Activated T-cell treated with anti-CD3 and anti-CD28 coated beads for 4 hours (primary cell): ENCODE data around the gene PLEK.
"Not testable (repeated sequence)": the region's sequence is repeated elsewhere in the genome, so short reads cannot be mapped to it uniquely, and the experiment has no call there.

Source experiments
- DNase-seq: peaks from one replicate; pipeline ENCODE4 v3.0.0-alpha.2; 2020

The PLEK gene, protein sequence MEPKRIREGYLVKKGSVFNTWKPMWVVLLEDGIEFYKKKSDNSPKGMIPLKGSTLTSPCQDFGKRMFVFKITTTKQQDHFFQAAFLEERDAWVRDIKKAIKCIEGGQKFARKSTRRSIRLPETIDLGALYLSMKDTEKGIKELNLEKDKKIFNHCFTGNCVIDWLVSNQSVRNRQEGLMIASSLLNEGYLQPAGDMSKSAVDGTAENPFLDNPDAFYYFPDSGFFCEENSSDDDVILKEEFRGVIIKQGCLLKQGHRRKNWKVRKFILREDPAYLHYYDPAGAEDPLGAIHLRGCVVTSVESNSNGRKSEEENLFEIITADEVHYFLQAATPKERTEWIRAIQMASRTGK

DNA sequence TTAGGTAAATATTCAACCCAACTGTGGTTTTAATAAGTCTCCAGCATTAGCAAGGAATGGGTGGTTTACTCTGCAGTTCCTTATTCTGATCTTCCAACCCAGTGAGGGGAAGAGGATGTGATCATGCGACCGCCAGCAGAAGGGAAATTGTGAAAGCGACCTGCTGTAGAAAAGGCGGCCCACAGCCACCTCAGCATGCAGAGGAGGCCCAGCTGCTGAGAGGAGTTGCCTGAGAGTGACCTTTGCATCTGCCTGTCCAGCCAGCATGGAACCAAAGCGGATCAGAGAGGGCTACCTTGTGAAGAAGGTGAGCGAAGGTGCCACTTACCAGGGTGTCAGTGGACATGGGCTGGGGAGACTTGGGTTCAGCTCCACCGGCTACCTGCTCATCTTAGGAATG, at the start of gene PLEK:
PLEK (plus strand) TSS at position 196 of the 400 bp plus-strand sequence; CDS start at position 266, 70 bp downstream.
- DNase-seq, result no peak

DNA sequence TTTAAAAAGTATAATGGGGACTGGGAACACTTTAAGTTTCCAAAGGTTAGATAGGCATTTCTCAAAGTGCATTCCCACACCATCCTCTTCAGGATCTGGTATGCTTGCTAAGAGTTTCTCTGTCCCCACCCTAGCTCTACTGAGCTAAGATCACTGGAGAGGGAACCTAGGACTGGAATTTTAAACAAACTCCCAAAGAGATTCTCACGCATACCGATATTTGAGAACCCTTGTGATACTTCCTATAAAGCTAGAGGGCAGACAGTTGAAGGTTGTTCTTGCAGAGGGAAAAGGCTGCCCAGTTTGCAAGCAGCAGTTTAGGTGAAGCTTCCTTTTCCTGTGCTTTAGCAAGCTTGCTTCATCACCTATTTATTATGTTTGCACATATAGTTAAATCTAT, 49.0 kb upstream of the PLEK start:
- no peak for DNase-seq

DNA sequence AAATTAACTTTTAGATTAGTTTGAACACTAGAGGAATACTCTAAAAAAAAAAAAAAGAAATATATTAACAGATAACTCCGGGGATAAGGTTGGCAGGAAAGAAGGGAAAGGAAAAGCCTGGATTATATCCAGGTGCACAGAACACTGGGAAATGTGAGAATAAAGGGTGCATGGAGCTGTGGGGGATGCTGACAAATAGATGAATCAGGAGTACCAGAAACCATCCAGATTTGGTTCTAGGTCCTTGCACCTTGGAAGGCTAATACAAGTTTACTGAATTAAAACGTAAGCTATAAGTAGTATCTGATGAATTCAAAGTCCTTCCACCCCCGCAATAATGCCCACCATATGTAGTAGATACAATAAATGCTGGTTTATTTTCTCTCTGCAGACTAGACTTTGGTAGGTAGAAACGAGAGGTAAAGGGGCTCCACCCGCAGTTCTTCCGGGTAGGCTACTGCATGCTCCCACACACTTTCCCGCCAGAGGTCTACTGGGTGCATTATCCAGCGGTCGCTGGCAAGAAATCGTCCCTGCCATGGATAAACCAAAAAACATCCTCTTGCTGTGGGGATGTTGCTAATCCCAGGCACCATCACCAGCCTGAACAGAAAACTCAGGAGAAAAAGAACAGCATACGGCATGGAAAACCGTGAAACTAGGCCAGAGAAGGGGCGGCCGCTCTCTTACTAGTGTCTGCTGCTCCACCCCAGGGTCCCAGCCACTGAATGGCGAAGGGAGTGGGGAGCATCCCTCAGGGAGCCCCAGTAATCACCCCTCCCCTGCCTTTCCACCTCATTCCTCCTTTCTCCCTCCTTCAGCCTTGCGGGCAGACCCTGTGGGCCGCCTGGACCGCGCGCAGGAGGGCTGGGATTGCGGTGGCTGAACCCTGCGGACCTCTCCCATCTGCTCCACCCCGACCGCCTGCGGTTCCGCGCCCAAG, 46.8 kb upstream of the PLEK start:
- DNase-seq, result no peak

DNA sequence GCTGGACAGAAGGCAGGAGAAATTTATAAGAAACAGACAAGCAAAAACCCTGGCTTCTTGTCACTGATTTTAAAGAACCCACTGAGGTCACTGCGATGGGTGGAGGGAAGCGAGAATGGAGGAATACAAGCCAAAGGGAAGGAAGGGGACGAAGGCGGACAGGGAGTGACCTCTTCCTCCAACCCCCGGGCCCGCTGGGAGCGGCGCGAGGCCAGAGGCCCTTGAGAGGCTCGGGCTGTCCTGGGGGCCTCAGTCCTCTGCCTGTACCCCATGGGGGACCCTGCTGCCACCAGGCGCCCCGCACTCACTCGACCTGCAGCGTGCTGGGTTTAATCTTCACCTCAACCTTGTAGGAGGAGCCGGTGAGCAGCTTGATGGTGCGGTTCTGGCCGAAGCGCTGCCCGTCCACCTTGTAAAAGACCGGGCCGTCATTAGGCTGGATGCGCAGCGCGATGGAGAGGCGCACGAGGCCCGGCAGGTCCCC, 46.1 kb upstream of the PLEK start:
- DNase-seq, result no peak

DNA sequence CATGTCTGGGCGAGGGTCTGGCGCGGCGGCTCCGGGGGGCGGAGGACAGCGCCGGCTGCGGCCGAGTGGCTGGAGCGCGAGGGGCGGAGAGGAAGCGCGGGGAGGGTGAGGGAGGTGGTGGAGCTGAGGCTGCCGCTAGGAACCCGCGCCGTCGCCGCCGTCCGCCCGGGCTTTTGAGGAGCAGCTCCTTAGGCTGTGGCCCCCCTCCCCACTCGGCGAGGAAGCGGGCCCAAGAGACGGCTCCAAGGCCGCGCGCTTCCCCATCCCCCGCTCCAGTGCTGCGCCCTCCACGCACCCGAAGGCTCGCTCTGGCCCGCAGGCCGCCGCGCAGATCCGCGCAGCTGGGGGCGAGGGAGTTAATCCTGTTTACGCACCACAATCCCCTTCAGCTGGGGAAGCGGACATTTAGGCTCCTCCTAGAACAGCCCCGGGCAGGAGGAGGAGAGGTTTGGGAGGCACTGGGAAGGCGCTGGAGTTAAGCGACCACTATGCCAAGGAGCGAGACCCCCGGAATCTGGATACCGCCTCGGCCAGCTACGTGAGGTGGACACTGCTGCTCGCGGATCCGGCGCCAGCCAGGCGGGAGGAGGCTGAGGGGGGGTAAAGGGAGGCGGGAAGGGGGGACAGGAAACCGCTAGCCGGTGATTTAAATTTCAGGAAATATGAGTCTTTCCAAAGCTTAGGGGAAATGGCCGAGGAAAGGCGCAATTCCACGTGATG, 45.5 kb upstream of the PLEK start, which contains the start of gene CNRIP1:
CNRIP1 (minus strand) TSS at position 552 of the 720 bp plus-strand sequence; CDS start at position 3, 549 bp downstream.
- no peak for DNase-seq

DNA sequence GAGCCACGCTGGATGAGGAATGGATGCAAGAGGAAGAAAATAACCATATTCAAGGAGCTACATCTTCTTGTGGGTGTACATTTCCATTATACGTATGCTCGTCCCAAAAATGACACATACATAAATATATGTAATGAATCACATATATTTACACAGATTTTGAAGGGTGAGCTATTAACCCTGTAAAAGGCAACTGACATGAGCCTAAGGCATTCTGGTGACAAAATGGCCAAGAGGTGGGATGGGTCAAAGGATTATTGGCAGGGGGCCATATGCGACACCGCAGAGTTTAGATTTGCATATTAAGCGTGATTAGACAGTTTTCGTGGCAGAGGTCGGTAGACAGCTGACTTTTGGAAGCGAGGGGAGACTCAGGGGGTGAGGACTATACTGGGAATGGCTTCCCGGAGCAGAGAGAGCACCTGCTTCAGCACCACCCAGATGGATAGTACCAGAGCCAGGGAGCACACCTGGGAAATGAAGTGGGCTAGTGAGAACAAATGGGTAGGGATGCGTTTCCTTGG, 44.9 kb upstream of the PLEK start:
- no peak for DNase-seq

DNA sequence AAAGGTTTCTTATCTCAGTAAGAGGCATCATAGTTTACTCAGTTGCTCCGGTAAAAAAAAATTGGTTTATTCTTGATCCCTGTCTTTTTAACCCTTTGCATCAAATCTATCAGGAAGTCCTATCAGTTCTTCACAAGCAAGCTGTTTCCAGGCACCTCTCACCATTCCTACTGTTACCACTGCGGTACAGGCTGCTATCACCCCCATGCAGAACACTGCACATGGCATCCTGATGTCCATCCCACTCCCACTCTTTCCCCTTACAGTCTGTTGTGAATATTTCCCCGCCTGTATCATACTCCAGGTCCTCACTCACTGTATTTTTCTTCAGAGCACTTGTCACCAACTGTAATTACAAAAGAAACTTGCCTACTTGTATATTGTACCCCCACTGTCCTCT, 40.0 kb upstream of the PLEK start:
- DNase-seq, result no peak

DNA sequence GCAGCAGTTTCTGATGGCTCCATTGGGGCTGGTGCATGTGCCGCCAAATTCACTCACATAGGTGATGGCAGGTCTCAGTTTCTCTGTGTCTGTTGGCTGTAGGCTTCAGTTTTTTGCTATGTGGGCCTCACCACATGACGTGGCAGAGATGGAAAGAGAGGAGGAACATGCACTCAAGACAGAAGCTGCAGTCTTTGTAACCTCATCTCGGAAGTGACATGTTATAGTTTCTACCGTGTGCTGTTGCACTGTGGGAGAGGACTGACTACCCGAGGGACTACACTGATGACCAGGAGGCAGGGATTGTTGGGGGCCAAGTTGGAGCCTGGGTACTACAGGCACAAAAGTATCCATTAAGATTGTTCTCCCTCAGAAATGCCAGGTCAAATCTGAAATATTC, 36.2 kb upstream of the PLEK start:
- DNase-seq, result no peak

DNA sequence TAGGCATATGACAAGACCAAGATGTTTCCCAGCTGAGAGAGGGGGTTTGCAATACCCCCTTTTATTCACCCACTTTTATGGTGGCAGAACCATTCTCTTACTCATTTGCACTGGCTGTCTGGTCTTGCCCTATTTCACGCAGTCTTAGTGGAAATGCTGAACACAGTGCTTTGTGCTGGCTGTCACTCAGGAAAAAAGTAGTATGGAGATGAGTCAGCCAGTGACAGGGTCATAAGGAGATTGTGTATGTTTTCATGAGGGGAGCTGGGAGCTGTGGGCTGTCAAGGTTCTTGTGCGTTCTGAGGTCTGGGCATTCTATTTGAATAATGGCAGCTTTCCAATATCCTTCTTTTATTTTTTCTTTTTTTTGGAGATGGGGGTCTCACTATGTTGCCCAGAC, 34.4 kb upstream of the PLEK start:
- DNase-seq, result no peak

DNA sequence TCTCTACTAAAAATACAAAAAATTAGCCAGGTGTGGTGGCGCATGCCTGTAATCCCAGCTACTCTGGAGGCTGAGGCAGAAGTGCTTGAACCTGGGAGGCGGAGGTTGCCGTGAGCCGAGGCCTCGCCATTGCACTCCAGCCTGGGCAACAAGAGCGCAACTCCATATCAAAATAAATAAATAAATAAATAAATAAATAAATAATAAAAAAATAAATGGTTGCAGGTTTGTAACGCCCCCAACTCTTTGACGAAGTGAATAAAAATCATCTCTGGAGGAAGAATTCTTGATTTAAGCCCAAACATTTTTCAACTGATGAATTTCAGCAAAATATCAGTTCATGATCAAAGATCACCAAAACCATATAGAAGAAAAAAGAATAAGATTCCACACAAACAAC, 32.1 kb upstream of the PLEK start:
- DNase-seq, result no peak

DNA sequence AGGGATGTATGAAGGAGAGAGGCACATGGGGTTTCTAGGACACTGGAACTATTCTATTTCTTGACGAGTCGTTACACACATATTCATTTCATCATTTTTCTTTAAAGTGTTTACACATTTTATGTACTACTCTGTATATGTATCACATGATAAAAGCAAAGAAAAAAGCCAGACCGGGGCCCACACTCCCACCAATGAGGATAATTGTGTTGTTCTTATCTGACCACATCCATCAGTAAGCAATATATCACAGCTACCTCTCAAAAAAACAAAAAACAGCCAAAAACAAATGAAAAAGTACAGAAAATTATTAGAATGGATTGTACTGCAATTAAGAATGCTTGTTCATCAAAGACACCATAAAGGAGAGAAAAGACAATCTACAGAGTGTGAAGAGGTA, 31.2 kb upstream of the PLEK start:
- DNase-seq, result no peak

DNA sequence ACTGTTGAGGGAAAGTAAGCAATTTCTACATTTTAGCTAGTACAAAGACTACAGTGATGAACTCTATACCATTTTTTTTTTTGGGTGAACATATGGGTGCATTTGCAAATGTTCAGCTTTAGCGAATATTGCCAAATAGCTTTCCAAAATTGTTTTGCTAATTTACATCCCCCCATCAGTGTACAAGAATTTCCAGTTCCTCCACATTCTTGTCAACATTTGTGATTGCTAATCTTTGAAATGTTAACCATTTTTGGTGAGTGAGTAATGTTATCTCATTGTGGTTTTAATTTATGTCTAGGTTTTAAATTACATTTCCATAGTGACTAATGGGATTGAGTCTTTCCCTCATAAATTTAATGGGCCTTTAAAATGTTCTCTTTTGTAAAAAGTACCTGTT, 28.9 kb upstream of the PLEK start:
- no peak for DNase-seq

DNA sequence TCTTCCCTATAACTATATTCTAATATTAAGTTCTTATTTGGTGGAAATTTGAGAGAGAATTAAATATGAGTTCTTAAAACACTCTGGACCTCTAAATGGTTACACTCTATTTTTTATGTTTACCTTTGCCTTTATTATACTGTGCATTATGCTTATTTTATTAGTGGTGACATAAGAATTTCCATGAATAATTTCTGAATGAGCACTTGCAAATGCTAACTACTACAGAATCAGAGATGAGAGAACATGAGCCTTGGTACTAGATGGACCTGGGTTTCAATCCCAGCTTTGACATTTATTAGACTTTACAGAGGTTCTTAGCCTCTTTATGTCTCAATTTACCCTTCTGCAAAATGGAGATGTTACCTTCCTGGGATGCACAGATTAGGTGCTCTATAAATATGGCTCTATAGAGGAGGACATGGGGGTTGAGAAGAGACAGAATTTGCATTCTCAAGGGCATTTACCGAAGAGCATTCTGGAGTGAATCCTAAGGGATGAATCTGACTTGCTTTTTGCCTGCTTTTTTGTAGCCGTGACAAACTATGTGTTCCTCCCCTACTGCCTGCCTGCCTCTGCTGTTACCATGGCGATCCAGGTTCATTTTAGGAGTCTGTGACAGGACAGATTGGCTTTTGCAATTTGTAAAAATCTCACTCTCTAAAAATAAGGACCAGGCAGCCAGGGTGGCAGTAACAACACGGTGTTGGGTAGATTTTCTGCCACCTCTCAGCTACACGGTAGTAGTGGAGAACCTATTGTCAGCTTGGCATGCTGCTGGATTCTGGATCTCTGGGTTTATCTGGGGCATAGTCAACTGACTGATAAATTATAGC, 24.6 kb upstream of the PLEK start:
- no peak for DNase-seq

DNA sequence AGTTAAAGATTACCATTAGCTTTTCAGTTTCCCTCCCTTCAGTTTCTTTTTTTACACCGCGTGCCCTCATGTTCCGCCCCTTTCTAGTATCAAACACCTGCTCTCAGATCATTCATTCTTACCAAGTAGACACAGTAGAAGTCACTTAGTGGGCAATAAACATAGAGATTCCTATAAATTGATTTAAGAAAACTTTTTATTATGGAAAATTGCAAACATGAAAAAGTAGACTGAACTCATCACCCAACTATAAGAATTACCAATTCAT, 24.1 kb upstream of the PLEK start:
- no peak for DNase-seq

DNA sequence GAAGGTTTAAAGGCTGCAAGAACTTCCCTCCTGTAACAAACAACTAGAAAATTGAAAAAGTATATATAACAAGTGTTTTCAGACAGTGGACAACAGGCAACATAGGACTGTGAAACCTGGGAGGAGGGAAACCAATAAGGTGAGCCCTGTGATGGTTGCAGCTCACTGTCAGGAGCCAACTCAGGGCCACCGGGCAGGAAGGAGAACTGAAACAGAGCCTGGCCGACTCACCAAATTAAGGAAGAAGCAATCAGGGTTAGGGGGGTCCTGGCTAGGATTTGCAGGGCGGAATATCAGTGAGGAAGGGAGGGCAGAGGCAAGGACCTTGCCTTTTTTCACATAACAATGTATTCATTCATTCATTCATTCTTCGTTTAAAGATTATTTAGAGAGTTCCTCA, 23.5 kb upstream of the PLEK start:
- no peak for DNase-seq

DNA sequence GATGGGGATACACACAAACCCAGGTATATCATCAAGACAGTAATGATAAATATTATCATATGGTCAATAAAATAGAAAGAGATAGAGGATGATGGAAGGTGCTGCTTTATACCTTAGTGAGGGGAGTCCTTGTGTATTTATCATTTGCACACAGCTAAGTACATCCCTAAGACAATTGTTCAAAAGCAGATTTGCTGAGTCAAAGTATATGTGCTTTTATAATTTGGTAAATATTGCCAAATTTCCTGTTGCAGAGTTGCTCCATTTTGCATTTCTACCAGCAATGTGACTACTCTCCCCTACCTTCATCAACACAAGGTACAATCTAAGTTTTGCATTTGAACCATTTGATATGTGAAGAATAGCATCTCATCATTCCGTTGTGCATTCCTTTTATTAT, 22.6 kb upstream of the PLEK start:
- DNase-seq, result no peak

DNA sequence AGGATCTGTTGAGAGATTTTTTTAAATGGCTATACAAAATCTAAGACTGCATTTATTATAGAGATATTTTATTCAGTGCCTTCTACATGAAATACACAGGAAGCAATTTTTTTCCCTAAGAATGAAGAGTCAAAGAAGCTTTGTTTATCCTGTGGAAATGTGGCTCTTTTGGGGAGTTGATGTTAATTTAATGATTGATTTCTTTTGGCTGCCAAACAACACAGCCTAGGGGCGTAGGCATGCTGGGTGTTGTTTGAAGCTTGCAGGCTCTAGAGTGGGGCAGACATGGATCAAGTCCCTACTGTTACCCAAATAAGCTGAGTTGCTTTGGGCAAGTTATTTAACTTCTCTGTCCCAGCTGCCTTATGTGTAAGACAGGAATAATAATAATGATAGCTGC, 21.1 kb upstream of the PLEK start:
- DNase-seq, result no peak

DNA sequence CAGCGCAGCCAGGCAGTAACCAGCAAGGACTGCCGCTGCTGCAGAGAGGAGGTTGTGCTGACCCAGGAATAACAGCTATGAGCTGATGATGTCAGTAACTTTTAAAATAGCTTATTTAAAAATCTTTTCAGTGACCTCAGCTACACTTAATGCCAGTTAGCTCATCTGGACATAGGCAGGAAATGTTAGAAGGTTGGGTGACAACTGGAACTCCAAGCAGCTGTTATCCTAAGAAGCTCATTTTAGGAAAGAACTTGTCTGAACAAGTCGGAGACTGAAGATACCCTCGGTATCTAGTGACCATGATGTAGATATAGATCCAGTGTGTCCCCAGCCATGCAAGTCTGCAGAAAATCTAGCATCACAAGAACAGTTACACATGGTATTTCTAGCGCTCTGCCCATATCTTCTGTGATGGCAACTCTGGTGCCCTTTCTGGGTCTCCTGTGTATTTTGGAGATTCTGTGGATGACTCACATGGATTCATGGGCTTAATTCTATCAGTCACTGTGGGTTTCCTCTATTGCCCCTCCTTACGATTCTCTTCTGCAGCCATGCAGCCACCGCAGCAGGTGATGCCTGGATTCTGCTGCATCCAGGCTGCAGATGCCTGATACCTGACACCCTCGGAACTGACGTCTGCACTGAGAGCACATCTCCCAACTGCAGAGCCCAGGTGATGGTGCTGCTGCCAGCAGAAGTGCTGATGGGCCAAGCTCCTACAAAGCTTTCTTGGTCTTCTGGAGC, 19.8 kb upstream of the PLEK start:
- no peak for DNase-seq

DNA sequence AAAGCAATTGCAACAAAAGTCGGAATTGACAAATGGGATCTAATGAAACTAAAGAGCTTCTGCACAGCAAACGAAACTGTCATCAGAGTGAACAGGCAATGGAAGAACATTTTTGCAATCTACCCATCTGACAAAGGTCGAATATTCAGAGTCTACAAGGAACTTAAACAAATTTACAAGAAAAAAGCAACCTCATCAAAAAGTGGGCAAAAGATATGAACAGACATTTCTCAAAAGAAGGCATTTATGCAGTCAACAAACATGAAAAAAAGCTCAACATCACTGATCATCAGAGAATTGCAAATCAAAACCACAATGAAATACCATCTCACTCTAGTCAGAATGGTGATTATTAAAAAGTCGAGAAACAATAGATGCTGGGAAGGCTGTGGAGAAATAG, 16.0 kb upstream of the PLEK start:
- DNase-seq, result not testable (repeated sequence)

DNA sequence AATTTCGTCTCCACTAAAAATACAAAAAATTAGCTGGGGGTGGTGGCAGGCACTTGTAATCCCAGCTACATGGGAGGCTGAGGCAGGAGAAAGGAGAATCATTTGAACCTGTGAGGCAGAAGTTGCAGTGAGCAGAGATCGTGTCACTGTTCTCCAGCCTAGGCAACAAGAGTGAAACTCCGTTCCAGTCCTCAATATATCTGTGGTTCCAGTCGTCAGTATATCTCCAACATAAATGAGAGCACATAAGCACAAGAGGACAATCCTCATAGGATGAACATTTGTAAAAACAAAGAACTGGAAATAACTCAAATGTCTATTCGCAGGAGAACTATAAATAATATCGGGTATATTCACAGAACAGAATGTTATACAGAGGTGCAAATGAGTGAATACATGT, 13.1 kb upstream of the PLEK start:
- DNase-seq, result no peak

DNA sequence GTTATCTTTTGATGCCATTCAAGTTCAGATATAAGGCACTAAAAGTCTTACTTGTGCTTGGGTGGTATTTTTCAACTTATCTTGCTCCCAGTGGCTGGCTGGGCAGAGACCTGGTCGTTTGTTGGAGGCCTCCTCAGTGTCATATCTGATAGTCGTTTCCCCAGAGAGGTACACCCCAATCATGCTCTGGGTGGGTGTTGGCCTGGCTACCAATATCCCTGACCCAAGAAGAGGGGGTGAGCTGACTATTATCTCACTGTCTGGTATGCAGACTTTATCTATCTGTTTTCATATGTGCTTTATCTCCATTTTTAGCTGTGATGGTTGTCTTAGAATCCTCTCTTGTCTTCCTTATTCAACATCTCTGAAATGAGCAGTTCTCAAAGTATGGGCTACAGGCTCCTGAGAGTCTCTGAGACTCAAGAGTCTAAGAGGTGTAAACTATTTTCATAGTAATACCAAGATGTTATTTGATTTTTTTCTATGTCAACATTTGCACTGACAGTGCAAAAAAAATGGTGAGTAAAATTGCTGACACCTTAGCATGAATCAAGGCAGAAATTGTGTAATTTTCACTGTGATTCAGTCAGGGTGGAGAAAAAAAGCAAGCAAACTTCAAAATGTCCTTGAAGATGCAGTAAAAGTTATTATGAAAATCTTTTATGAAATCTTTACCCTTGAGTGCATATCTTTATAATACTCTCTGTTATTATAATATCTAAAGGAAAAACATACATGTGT, 12.3 kb upstream of the PLEK start:
- DNase-seq, result no peak
